Measurements from ENCODE around the gene ARPC3.

The ARPC3 gene

GRCh38 chr12:110403976-110404682 lies 46.0 kb downstream of the ARPC3 start:
- peak; percentile 66 for DNase-seq (ENCODE audit: low read depth)
- no peak for TF ChIP-seq CTCF (IDR thresholded peaks at IDR 0.05; ENCODE audit: low read length, missing control alignments)
- H3K4me3 ChIP-seq (replicated peaks; ENCODE audit: low read depth, low read length): peak overlapping the region; percentile 91

DNA sequence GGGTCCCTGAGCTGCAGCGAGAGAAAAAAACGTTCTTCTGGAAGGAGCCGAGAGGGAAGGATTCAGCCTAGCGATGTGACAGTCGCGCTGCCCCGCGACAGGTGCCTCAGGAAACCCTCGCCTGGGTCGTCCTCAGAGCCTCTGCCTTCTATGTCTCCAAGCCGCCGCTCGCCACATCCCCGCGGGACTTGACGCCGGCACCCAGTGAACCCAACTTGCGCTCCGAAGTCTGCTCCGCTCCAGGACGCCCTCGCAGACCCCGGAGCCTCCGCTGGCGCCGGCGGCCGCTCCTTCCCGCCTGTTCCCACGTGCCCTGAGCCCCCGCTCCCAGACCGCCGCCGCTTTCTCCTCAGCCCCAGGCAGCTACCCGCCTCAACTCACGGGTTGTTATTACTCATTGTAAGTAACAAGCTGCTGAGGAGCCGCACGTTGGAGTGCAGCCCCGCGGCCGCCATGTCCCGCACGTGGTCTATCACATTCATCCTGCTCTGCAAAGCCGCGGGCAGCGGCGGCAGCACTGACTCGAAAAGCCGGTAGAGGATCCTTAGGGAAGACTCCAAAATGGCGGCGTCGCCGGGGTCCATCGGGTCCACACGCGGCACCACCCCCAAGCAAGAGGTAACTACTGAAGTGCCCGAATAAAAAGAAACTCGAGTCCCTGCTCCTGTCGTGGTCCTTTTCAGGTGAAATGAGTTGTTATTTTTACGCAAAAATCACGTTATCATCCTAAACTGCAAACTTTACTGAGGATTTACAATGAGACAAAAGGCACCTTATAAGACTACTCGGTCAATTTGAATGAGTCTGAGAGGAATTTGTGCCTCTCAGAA lies 46.8 kb downstream of the ARPC3 start, which contains the start of gene ANAPC7:
Gene ANAPC7 (minus strand): TSS at position 563 of the 830 bp plus-strand sequence. CDS start 81 bp downstream, at position 482.
- H3K4me3 ChIP-seq (replicated peaks; ENCODE audit: low read depth, low read length): peak within 1 kb of the TSS; percentile 91
- peak; percentile 94 for DNase-seq (ENCODE audit: low read depth)
- no peak for TF ChIP-seq CTCF (IDR thresholded peaks at IDR 0.05; ENCODE audit: low read length, missing control alignments)

All from fibroblast of pulmonary artery (primary cell).